HepG2 (cell line): Measurements from ENCODE around the gene ARHGEF7. TPM values are rescaled to one million over a fixed set of nuclear protein-coding genes. Genes with fewer than 3 reads are reported as not detected.

Experiments
- CEBPB ChIP-seq: IDR thresholded peaks from 2 replicates; pipeline ENCODE4 v1.6.1; 2011; ENCODE audit warnings: low read depth, low read length, improper control_type of control experiment, borderline replicate concordance
- HNRNPLL ChIP-seq: fragments of 200-400 bp; formaldehyde crosslinking; IDR thresholded peaks from 2 replicates; pipeline ENCODE4 v1.6.1; 2017; ENCODE audit warnings: mild to moderate bottlenecking, low read depth, low read length; ENCODE audit not compliant: poor library complexity, severe bottlenecking
- PRPF4 ChIP-seq: fragments of 200-400 bp; formaldehyde crosslinking; IDR thresholded peaks from 2 replicates; pipeline ENCODE4 v1.6.1; 2016; ENCODE audit warnings: low read length, low read depth; ENCODE audit not compliant: poor library complexity, severe bottlenecking
- SOX5 ChIP-seq: IDR thresholded peaks from 2 replicates; pipeline ENCODE4 v1.6.1; 2016; ENCODE audit warnings: borderline replicate concordance
- polyA plus RNA-seq, 8 experiments: library from polyadenylated mRNA; depleted of rRNA in 3 of 8; stranded (reverse) in 7 of 8; unstranded in 1 of 8; fragments of >200 nt; fragmentation: Illumina TruSeq in 4 of 8; extraction: Trizol in 4 of 8; gene quantifications; 2 replicates each; pipeline versions ENCODE4 v1.2.1 to v1.2.3, GENCODE V29; 2011 to 2016; ENCODE audit warnings: low read depth in 4 of 8, missing spikeins in 1 of 8, mixed read lengths in 1 of 8; ENCODE audit not compliant: insufficient read depth in 1 of 8
- total RNA-seq, 5 experiments: library from RNA; depleted of rRNA; stranded (reverse); fragments of >200 nt; fragmentation: Illumina TruSeq; extraction: Trizol; gene quantifications; 2 replicates each; pipeline ENCODE4 v1.2.3, GENCODE V29; 2016; ENCODE audit warnings: low read depth in 1 of 5
- TF ChIP-seq, protein P1 (sequence below), 2 experiments: sonication (generic) in 1 of 2; formaldehyde crosslinking in 1 of 2; IDR thresholded peaks; 2 replicates each; pipeline versions ENCODE4 v1.4.0 to v1.6.1; 2016 to 2020; ENCODE audit warnings: borderline replicate concordance in 1 of 2, low read depth in 1 of 2, mild to moderate bottlenecking in 1 of 2, missing genetic modification reagents in 1 of 2
- TF ChIP-seq, protein P2 (sequence below): sonication (generic); formaldehyde crosslinking; IDR thresholded peaks from 2 replicates; pipeline ENCODE4 v1.4.0; 2020; ENCODE audit warnings: missing genetic modification reagents
- TF ChIP-seq, protein P3 (sequence below): sonication (generic); formaldehyde crosslinking; IDR thresholded peaks from 2 replicates; pipeline ENCODE4 v1.5.0; 2020; ENCODE audit warnings: mild to moderate bottlenecking, missing genetic modification reagents, borderline replicate concordance
- TF ChIP-seq, protein P4 (sequence below): sonication (generic); formaldehyde crosslinking; IDR thresholded peaks from 2 replicates; pipeline ENCODE4 v1.4.0; 2020; ENCODE audit warnings: missing genetic modification reagents
- TF ChIP-seq, protein P5 (sequence below): fragments of 450-650 bp; IDR thresholded peaks from 2 replicates; pipeline ENCODE4 v1.6.1; 2016

The ARHGEF7 gene
- total and polyA plus RNA-seq, 2 of the 13 experiments (the other 11 are each of a cell fraction or from before 2014, with no cell fraction given) = 15.7 to 22.3 TPM

DNA sequence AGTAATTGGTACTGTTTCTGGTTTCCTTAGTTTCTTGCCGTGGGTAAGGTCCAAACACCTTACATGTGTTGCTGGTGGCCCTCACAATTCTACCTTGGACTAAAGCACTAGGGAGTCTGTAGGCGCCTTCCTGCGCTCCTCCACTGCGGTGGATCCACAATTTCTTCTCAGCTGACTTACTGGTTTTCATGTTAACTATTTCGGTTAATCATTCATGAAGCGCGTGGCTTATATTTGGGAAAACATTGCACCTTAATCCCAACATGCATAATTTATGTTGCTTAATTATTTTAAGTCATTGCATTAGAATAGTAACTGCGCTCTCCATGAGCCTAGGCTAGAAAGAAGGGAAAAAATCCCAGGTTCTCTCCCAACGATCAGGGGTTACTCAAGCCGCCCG is 37.7 kb downstream of the ARHGEF7 start (continued):
- TF ChIP-seq, protein P1, sequence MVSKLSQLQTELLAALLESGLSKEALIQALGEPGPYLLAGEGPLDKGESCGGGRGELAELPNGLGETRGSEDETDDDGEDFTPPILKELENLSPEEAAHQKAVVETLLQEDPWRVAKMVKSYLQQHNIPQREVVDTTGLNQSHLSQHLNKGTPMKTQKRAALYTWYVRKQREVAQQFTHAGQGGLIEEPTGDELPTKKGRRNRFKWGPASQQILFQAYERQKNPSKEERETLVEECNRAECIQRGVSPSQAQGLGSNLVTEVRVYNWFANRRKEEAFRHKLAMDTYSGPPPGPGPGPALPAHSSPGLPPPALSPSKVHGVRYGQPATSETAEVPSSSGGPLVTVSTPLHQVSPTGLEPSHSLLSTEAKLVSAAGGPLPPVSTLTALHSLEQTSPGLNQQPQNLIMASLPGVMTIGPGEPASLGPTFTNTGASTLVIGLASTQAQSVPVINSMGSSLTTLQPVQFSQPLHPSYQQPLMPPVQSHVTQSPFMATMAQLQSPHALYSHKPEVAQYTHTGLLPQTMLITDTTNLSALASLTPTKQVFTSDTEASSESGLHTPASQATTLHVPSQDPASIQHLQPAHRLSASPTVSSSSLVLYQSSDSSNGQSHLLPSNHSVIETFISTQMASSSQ (IDR thresholded peaks at IDR 0.05; ENCODE audit: low read depth) = peak; percentile 81
- TF ChIP-seq, protein P1 (CRISPR knock-in tag; IDR thresholded peaks at IDR 0.05; ENCODE audit: borderline replicate concordance) = no peak; the same call in 1 of the 2 replicates
- TF ChIP-seq, protein P2, sequence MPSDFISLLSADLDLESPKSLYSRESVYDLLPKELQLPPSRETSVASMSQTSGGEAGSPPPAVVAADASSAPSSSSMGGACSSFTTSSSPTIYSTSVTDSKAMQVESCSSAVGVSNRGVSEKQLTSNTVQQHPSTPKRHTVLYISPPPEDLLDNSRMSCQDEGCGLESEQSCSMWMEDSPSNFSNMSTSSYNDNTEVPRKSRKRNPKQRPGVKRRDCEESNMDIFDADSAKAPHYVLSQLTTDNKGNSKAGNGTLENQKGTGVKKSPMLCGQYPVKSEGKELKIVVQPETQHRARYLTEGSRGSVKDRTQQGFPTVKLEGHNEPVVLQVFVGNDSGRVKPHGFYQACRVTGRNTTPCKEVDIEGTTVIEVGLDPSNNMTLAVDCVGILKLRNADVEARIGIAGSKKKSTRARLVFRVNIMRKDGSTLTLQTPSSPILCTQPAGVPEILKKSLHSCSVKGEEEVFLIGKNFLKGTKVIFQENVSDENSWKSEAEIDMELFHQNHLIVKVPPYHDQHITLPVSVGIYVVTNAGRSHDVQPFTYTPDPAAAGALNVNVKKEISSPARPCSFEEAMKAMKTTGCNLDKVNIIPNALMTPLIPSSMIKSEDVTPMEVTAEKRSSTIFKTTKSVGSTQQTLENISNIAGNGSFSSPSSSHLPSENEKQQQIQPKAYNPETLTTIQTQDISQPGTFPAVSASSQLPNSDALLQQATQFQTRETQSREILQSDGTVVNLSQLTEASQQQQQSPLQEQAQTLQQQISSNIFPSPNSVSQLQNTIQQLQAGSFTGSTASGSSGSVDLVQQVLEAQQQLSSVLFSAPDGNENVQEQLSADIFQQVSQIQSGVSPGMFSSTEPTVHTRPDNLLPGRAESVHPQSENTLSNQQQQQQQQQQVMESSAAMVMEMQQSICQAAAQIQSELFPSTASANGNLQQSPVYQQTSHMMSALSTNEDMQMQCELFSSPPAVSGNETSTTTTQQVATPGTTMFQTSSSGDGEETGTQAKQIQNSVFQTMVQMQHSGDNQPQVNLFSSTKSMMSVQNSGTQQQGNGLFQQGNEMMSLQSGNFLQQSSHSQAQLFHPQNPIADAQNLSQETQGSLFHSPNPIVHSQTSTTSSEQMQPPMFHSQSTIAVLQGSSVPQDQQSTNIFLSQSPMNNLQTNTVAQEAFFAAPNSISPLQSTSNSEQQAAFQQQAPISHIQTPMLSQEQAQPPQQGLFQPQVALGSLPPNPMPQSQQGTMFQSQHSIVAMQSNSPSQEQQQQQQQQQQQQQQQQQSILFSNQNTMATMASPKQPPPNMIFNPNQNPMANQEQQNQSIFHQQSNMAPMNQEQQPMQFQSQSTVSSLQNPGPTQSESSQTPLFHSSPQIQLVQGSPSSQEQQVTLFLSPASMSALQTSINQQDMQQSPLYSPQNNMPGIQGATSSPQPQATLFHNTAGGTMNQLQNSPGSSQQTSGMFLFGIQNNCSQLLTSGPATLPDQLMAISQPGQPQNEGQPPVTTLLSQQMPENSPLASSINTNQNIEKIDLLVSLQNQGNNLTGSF (CRISPR knock-in tag) = no peak
- TF ChIP-seq, protein P3, sequence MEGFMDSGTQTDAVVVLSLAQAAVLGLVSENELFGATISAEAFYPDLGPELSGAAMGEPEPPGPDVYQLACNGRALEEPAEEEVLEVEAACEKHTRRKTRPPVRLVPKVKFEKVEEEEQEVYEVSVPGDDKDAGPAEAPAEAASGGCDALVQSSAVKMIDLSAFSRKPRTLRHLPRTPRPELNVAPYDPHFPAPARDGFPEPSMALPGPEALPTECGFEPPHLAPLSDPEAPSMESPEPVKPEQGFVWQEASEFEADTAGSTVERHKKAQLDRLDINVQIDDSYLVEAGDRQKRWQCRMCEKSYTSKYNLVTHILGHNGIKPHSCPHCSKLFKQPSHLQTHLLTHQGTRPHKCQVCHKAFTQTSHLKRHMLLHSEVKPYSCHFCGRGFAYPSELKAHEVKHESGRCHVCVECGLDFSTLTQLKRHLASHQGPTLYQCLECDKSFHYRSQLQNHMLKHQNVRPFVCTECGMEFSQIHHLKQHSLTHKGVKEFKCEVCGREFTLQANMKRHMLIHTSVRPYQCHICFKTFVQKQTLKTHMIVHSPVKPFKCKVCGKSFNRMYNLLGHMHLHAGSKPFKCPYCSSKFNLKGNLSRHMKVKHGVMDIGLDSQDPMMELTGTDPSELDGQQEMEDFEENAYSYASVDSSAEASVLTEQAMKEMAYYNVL (CRISPR knock-in tag) = no peak
- no peak for TF ChIP-seq HNRNPLL
- TF ChIP-seq, protein P4, sequence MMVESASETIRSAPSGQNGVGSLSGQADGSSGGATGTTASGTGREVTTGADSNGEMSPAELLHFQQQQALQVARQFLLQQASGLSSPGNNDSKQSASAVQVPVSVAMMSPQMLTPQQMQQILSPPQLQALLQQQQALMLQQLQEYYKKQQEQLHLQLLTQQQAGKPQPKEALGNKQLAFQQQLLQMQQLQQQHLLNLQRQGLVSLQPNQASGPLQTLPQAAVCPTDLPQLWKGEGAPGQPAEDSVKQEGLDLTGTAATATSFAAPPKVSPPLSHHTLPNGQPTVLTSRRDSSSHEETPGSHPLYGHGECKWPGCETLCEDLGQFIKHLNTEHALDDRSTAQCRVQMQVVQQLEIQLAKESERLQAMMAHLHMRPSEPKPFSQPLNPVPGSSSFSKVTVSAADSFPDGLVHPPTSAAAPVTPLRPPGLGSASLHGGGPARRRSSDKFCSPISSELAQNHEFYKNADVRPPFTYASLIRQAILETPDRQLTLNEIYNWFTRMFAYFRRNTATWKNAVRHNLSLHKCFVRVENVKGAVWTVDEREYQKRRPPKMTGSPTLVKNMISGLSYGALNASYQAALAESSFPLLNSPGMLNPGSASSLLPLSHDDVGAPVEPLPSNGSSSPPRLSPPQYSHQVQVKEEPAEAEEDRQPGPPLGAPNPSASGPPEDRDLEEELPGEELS (CRISPR knock-in tag) = no peak
- no peak for TF ChIP-seq PRPF4
- TF ChIP-seq CEBPB = peak; percentile 26; the same call in 1 of the 2 replicates
- TF ChIP-seq SOX5 (CRISPR knock-in tag) = no peak
- TF ChIP-seq, protein P5, sequence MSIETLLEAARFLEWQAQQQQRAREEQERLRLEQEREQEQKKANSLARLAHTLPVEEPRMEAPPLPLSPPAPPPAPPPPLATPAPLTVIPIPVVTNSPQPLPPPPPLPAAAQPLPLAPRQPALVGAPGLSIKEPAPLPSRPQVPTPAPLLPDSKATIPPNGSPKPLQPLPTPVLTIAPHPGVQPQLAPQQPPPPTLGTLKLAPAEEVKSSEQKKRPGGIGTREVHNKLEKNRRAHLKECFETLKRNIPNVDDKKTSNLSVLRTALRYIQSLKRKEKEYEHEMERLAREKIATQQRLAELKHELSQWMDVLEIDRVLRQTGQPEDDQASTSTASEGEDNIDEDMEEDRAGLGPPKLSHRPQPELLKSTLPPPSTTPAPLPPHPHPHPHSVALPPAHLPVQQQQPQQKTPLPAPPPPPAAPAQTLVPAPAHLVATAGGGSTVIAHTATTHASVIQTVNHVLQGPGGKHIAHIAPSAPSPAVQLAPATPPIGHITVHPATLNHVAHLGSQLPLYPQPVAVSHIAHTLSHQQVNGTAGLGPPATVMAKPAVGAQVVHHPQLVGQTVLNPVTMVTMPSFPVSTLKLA = peak; percentile 44; the same call in 1 of the 2 replicates
